HG03378 (cell line): Measurements from ENCODE around the gene CDHR5.

Experiments
- ATAC-seq: cut with Tn5 transposase; IDR thresholded peaks from one replicate; pipeline ENCODE4 v1.9.1; 2021; ENCODE audit warnings: mild to moderate bottlenecking, moderate library complexity; ENCODE audit not compliant: unreplicated experiment

The CDHR5 gene

GRCh38 chr11:611001-611996, 13.5 kb downstream of the CDHR5 start:
- no peak for ATAC-seq

DNA sequence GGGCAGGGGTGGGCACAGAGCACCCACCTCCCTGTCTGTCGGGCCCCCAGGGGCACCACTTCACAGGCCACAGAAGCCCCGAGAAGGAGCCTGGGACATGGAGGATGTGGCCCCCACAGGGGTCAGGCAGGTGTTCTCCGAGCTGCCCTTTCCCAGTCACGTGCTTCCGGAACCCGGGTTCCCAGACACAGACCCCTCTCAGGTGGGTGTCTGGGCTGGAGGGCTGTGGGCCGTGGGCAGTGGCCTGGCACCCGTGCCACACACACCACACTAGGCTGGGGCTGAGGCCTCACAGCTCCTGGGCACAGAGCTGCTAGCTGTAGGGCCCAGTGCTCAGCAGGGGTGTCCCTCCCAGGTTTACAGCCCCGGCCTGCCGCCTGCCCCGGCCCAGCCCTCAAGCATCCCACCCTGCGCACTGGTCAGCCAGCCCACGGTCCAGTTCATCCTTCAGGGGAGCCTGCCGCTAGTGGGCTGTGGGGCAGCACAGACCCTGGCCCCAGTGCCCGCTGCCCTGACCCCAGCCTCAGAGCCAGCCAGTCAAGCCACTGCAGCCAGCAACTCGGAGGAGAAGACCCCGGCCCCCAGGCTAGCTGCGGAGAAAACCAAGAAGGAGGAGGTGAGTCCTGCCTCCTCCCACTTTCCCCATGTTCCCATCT, 14.5 kb downstream of the CDHR5 start:
- no peak for ATAC-seq

- ATAC-seq: no peak
Observed at GRCh38 chr11:609341-609811, 15.4 kb downstream of the CDHR5 start.

DNA sequence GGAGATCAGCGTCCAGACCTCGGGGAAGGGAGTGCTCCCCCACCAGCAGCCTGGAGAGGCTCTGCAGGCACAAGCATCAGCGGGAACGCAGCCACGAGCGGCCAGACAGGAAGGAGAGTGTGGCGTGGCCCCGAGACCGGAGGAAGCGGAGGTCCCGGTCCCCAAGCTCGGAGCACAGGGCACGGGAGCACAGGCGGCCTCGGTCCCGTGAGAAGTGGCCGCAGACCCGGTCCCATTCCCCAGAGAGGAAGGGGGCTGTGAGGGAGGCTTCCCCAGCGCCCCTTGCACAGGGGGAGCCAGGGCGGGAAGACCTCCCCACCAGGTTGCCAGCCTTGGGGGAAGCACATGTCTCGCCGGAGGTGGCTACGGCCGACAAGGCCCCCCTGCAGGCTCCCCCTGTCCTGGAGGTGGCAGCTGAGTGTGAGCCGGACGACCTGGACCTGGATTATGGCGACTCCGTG, 15.9 kb downstream of the CDHR5 start:
- ATAC-seq: no peak

DNA sequence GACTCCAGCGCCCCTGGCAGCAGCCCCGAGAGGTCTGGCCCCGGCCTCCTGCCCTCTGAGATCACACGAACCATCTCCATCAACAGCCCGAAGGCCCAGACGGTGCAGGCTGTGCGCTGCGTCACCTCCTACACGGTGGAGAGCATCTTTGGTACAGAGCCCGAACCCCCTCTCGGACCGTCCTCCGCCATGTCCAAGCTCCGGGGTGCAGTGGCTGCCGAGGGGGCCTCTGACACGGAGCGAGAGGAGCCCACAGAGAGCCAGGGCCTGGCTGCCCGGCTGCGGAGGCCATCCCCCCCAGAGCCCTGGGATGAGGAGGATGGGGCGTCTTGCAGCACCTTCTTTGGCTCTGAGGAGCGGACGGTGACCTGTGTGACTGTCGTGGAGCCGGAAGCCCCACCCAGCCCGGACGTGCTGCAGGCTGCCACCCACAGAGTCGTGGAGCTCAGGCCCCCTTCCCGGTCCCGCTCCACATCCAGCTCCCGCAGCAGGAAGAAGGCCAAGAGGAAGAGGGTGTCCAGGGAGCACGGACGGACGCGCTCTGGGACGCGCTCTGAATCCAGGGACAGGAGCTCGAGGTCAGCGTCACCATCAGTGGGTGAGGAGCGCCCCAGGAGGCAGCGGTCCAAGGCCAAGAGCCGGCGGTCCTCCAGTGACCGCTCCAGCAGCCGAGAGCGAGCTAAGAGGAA, 16.6 kb downstream of the CDHR5 start:
- ATAC-seq: no peak

DNA sequence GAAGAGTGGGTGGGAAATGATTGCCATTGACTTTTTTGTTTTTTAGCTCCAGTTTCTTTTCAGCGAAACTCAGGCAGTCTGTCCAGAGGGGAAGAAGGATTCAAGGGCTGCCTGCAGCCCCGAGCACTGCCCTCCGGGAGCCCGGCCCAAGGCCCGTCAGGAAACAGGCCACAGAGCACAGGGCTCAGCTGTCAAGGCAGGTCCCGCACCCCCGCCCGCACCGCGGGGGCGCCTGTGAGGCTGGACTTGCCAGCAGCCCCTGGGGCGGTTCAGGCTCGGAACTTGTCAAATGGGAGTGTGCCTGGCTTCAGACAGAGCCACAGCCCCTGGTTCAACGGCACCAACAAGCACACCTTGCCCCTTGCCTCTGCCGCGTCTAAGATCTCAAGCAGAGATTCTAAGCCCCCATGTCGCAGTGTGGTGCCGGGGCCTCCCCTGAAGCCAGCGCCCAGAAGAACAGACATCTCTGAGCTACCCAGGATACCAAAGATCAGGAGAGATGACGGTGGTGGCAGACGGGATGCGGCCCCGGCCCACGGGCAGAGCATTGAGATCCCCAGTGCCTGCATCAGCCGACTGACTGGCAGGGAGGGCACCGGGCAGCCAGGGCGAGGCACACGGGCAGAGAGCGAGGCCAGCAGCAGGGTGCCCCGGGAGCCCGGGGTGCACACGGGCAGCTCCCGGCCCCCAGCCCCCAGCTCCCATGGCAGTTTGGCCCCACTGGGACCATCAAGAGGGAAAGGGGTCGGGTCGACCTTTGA, 17.6 kb downstream of the CDHR5 start:
- no peak for ATAC-seq

DNA sequence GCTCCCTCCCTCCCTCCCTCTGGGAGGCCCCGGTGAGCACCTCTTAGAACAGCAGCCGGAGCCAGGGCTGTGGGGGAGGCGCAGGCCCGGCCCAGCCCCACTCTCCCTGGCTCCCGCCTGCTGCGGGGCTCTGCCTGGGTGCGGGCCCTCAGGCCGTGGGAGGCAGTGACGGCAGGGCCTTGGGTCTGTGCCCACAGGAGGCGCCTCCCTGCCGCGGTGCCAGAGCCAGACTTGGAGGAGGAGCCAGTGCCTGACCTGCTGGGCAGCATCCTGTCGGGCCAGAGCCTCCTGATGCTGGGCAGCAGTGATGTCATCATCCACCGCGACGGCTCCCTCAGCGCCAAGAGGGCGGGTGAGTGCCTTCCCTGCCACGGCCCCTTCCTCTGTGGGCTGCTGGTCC, 18.5 kb downstream of the CDHR5 start:
- no peak for ATAC-seq

GRCh38 chr11:605286-606129, 19.2 kb downstream of the CDHR5 start:
- ATAC-seq: no peak

DNA sequence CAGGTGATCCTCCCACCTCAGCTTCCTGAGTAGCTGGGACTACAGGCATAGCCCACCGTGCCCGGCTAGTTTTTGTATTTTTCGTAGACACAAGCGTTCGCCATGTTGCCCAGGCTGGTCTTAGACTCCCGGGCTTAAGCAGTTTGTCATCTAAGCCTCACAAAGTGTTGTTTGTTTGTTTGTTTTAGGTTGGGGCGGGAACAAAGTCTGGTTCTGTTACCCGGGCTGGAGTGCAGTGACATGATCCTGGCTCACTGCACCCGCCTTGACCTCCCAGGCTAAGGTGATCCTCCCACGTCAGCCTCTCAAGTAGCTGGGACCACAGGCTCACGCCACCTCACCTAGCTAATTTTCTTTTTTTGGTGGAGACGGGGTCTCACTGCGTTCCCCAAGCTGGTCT, 21.6 kb downstream of the CDHR5 start:
- no peak for ATAC-seq

DNA sequence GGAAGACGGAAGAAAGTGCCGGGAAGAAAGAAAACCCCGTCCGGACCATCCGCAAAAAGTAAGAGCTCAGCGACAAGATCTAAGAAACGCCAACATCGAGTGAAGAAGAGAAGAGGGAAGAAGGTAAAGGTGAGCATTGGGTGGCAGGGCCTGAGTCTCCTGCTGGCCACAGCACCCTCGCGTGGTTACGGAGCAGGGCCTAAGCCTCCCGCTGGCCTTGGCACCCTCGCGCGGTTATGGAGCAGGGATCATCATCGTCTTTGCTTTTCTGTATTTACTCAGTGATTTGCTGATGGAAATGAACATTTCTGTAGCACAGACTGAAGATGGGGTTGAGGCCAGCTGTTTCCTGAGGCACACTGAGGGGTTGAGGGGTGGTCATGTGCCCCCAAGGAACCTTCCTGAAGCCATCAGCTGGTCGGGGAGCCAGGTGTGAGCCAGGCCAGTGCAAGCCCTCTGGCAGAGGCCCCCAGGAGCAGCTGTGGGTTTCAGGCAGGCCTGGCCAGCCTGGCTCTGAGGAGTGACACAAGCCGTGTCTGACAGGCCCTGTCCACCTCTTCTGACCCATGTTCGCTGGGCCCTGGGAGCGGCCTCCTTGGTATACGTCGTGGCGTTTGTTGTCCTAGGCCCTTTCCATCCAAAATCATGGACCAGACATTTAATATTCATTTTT, 23.0 kb downstream of the CDHR5 start:
- no peak for ATAC-seq

DNA sequence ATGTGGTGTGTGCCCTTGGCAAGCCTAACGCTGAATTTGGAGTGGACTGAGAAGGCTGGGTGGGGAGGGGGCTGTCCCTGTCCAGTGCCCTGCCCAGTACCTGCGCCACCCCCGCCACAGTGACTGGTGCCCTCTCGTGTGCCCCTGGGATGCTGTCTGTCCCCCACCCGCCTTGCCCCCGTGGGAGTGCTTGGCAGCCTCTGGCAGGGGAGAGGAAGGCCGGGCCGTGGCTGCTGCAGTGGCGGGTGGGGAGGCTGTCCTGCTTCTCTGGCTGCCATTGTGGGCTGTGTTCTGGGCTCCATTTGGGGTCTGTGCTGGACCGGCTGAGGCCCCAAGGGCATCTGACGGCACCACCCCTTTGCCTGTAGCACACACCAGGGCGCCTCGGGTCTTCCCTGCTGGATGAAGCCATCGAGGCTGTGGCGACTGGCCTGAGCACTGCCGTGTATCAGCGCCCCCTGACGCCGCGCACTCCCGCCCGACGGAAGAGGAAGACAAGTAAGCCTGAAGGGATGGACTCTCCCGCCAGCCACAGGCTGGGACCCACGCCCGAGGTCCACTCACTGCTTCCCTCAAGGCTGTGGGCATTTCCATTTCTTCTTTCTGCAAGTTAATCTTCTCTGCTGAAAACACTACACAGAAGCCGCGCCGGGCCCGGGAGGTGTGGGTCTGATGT, 26.6 kb downstream of the CDHR5 start:
- no peak for ATAC-seq

DNA sequence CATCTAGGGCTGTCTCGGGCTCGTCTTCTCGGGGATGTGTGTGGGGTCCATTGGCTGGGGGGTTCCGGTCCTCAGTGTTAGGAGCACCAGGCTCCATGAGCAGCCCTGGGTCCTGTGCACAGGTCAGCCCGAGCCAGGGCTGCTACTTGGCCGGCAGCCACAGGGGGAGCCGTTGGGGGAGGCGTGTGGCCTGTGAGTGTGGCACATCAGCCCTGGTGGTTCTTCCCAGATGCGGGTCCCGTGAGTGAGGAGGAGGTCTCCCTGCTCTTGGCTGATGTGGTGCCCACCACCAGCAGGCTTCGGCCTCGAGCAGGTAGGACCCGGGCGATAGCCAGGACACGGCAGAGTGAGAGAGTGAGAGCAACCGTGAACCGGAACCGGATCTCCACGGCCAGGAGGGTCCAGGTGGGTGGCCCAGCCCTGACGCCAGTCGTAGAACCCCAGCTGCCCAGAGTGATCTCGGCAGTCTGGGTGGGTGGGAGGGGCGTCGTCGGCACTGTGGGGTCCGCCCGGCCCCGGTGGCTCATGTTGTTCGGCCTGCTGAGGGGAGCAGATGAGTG, 27.5 kb downstream of the CDHR5 start:
- ATAC-seq: no peak

GRCh38 chr11:596374-596773, 28.4 kb downstream of the CDHR5 start:
- ATAC-seq: no peak

DNA sequence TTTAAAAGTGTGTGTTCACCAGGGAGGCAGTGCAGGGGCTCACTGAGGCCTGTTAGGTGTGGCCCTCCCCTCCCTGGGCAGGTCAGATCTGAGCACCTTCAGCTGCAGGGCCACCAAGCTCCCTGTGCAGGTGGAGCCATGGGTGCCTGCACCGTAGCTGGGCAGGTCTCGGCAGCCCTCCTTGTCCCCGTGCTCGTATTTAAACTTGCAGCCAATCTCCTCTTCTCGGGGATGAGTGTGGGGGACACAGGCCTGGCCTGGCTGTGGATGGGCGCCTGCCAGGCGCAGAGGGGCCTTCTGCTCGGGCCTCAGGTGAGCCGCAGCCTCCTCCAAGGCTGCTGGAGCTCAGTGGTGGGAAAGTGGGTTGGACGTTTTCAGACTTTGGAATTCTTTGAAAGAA, 29.4 kb downstream of the CDHR5 start:
- no peak for ATAC-seq

- ATAC-seq: no peak
Observed at GRCh38 chr11:593347-593746, 31.4 kb downstream of the CDHR5 start.

DNA sequence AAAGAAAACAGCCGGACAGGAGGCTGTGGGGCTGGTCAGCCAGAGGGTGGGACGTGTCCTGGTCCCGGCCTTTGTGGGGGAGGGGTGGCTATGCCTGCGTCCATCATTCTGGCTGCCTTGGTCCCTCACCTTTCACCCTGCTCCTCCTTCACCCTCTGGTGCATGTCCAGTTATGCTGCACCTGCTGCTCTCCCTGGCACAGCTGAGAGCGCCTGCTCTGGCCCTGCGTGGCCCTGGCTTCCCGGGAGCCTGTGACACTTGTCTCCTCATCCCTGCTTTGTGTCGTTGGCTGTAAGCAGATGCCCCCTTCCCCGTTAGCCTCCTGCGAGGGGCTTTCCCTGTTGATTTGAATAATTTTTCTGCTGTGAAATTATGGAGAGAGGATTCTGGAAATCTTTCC, 31.8 kb downstream of the CDHR5 start:
- ATAC-seq: no peak

GRCh38 chr11:592501-592900, 32.3 kb downstream of the CDHR5 start:
- ATAC-seq: no peak

- no peak for ATAC-seq
Observed at GRCh38 chr11:590997-591396, 33.8 kb downstream of the CDHR5 start.
